H4 (cell line): Measurements from ENCODE around the gene SELPLG. TPM values are rescaled to one million over a fixed set of nuclear protein-coding genes. Genes with fewer than 3 reads are reported as not detected.
A peak's percentile ranks its signal among the peaks of the same experiment; 100 is the strongest.
"Not testable (repeated sequence)": the region's sequence is repeated elsewhere in the genome, so short reads cannot be mapped to it uniquely, and the experiment has no call there.

Experiments used
- DNase-seq: peaks from one replicate; pipeline ENCODE4 v3.0.0-alpha.2; 2015; ENCODE audit warnings: low spot score
- total RNA-seq: library from RNA; depleted of rRNA; stranded (reverse); fragments of >200 nt; shearing (Covaris generic); gene quantifications from 2 replicates; pipeline ENCODE4 v1.2.3, GENCODE V29; 2014

SELPLG gene
- total RNA-seq, 1 experiment from 2014 or later, result 2.8 TPM

GRCh38 chr12:108618953-108619274, 14.8 kb downstream of the SELPLG start:
- DNase-seq, result not testable (repeated sequence)

- DNase-seq, result peak; percentile 67
Observed at GRCh38 chr12:108618079-108618952, 15.4 kb downstream of the SELPLG start.

DNA sequence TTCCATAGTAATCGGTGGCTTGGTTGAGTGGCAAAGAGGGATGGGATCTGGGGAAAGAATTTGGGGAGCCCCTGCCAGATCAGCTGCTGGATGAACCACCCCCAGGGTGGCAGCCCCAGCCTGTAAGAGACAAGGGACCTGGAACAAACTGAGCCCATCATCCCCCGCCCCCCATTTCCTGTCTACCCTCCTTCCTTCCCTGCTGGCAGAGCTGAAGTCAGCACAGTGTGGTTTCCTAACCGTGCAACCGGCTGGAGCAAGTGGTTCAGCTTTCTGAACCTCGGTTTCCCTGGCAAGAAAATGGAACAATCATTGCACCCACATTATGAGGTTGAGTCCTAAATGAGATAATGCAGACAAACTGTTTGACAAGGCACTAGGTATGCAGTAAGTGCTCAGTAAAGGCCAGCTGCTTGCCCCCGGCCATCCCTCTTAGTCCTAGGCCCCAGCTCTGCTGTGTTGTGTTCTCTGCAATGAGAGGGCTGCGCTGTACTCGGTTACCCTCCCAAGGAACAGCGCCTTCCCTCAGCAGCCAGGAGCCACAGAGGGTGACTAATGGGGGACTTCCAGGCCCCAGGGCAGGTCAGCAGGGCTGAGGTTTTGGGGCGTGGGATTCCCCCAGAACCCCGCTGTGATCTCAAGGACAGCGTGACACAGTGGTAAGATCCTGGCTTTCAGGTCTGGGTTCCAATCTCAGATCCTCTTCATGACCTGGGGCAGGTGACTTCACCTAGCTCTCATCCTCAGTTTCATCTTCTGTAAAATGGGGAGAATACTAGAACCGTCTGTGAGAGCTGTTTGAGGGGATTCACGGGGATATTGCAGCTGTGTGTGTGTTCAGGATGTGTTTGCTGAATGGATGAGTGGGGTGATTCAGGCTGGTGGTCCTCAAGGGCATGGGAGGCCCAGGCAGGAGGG, 16.5 kb downstream of the SELPLG start:
- no peak for DNase-seq

DNA sequence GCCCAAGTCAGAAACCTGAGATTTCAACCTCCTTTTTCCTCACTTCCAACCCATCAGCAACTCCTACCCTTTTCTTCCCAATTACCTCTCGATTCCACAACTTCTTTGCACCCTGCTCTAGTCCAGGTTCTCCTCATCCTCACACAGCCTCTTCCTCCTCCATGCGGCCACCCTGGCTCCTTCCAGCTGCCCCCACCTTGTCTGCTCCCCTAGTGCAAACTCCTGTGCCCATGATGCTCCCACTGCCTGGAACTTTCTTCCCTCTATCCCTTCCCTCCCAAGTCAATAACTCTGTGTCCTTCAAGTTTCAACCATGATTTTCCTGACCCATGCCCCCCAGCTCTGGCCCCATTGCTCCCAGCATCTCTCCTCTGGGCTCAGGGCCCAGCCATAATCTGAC, 17.3 kb downstream of the SELPLG start:
- DNase-seq, result no peak

DNA sequence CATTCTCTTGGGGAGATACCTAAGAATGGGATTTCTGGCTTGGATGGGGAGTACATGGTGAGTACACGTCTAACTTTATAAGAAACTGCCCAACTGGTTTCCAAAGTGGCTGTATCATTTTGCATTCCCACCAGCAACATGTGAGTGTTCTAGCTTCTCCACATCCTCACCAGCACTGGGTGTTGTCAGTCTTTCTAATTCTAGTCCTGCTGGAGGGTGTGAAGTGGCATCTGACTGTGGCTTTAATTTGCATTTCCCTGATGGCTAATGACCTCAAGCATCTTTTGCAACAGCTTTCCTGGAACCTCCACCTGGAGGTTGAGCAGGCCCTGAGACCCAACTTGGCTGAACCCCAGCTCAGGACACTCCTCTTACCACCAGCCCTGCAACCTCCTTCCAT, 17.8 kb downstream of the SELPLG start:
- no peak for DNase-seq

DNA sequence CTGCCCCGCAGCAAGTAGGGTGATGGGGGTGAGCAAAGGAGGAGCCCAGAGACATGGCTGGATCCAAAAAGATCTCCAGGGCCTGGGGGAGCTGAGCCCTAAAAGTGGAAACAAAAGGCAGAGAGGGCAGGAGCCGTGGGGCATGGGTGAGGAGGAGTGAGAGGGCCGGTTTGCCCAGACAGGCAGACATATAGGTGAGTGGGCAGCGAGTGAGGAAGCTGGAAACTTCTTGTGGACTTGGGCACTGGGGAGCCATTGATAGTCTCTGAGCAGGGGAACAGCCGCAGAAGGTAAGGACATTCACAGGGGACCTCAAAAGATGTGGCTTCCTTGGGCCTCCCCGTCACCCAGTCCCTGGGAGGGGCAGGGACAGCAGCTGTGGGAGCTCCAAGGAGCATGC, 19.1 kb downstream of the SELPLG start:
- DNase-seq, result no peak

DNA sequence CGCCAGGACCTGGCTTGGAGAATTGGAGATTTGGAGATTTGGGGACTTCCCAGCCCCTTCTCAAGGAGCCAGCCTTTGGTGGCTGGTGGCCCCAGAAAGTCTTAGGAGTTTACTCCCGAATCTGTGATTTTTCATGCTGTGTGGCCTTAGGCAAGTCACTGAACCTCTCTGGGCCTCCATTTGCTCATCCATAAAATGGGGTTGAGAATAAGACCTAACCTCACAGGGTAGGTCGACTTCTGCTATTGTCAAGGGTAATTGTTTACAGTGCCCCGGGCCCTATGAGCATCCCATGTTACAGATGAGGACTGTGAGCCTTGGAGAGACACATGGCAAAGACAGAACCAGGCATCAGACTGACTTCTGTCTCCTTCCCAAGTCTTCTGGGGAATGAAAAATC, 19.7 kb downstream of the SELPLG start:
- DNase-seq, result no peak

GRCh38 chr12:108613548-108613947, 20.1 kb downstream of the SELPLG start:
- DNase-seq, result no peak

- peak; percentile 32 for DNase-seq
Observed at GRCh38 chr12:108612788-108613282, 20.9 kb downstream of the SELPLG start.

GRCh38 chr12:108611884-108612415, 21.7 kb downstream of the SELPLG start:
- DNase-seq, result peak; percentile 50

- no peak for DNase-seq
Observed at GRCh38 chr12:108610856-108611605, 22.7 kb downstream of the SELPLG start.

DNA sequence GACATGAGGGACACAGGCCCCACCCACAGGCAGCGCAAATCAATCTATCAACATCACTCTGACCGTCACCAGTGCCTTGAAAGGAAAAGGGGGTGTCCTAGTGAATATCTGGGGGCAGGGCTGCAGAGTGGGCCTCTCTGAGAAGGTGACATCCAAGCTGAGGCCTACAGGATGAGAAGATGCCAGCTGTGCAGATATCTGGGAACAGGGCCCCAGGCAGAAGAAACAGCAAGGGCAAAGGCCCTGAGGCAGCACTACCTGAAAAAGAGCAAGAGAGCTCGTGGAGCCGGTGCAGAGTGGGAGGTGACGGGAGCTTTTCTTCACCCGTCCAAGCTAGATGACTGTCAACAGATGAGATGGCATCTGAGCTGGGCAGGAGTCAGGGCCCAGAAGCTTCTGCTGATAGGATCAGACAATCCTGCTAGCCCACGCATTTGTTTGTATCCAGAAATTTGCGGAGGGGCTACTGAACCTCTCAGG, 23.3 kb downstream of the SELPLG start:
- DNase-seq, result no peak

- DNase-seq, result peak; percentile 69
Observed at GRCh38 chr12:108609537-108610335, 24.0 kb downstream of the SELPLG start.

- DNase-seq, result no peak
Observed at GRCh38 chr12:108608616-108609015, 25.1 kb downstream of the SELPLG start.

DNA sequence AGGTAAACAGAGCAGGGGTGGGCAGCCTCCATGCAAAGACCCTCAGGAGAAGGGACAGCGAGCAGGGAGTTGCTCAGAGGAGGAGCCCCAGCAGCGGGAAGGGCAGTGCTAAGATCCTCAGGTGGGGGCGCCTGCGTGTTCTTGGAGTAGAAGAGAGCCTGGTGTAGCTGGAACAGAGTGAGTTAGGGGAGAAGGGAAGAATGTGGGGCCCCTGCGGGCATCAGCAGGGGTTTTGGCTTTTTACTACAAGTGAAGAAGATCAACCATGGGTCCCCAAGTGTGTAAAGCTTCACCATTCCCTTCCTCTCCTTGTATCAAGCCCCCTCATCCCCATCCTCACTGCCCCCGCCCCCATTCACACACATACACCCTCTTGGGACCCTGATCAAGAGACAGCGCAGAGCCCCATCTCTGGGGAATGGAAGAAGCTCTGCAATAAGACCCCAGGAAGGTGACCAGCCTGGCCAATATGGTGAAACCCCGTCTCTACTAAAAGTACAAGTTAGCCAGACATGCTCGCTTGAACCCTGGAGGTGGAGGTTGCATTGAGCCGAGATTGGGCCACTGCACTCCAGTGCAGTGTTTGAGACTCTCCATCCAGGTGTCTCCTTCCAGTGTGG, 25.6 kb downstream of the SELPLG start:
- DNase-seq, result no peak

GRCh38 chr12:108606492-108606891, 27.2 kb downstream of the SELPLG start:
- no peak for DNase-seq

DNA sequence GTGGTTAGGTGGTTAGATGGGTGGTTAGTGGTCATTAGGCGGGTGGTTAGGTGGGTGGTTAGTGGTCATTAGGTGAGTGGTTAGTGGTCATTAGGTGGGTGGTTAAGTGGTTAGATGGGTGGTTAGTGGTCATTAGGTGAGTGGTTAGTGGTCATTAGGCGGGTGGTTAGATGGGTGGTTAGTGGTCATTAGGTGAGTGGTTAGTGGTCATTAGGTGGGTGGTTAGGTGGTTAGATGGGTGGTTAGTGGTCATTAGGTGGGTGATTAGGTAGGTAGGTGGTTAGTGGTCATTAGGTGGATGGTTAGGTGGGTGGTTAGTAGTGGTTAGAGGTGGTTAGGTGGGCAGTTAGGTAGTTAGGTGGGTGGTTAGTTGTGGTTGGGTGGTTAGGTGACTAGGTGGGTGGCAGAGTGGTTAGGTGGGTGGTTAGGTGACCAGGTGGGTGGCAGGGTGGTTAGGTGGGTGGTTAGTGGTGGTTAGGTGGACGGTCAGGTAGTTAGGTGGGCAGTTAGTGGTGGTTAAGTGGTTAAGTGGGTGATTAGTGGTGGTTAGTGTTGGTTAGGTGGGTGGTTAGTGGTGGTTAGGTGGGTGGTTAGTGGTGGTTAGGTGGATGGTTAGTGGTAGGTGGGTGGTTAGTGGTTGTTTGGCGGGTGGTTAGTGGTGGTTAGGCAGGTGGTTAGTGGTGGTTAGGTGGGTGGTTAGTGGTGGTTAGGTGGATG, 27.8 kb downstream of the SELPLG start:
- DNase-seq, result no peak

DNA sequence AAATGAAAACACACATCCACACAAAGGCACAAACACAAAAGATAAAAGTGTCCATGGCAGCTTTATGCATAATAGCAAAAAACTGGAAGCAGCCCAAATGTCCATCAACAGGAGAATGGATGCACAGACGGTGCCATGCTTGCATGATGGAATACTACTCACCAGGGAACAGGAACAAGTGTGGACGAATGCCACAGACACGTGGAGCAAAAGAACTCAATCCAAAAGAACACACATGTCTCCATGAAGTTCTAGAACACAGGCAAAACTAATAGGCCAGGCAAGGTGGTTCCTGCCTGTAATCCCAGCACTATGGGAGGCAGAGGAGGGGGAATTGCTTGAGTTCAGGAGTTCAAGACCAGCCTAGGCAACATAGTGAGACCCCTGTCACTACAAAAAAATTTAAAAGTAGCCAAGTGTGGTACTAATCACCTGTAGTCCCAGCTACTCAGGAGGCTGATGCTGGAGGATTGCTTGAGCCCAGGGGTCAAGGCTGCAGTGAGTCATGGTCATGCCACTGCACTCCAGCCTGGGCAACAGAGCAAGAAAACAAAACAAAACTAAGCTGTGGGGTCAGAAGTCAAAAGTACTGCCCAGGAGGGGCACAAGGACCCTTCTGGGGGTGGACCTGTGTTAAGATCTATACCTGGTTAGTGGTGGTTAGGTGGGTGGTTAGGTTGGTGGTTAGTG, 28.5 kb downstream of the SELPLG start:
- no peak for DNase-seq
